Measurements from ENCODE around the gene TELO2. TPM values are rescaled to one million over a fixed set of nuclear protein-coding genes. Genes with fewer than 3 reads are reported as not detected.

TELO2 gene
- total and polyA plus RNA-seq, 5 donors, result 21.2 to 29.2 (median 23.3) TPM

GRCh38 chr16:1458336-1458976 is 34.7 kb upstream of the TELO2 start:
- intact Hi-C loops (cut with DNase I), result no loop called here
- Histone ChIP-seq H3K4me3 (ENCODE audit: low read length) (no peak overlapping the region), H3K4me1 (ENCODE audit: control insufficient read depth, insufficient read depth, low read length) (no peaks in the 10 kb centered on the region), H3K9me3 (ENCODE audit: control insufficient read depth, low read length) (no peaks in the 10 kb centered on the region), H3K27ac (ENCODE audit: low read length) (no peak overlapping the region), H3K27me3 (ENCODE audit: control insufficient read depth, insufficient read depth) (no peaks in the 10 kb centered on the region)
- ATAC-seq, result no peak
- WGBS, result 93% methylated on average over 26 of the region's 26 CpGs
- DNase-seq, result peak in 1 of 3 donors; percentile 36

GRCh38 chr16:1458977-1459341 is 34.2 kb upstream of the TELO2 start:
- no peak overlapping the region for H3K27ac ChIP-seq (ENCODE audit: low read length)
- H3K4me3 ChIP-seq (ENCODE audit: low read length), result no peak overlapping the region
- ATAC-seq, result no peak
- intact Hi-C loops (cut with DNase I), result no loop called here
- no peaks in the 10 kb centered on the region for H3K27me3 ChIP-seq (ENCODE audit: control insufficient read depth, insufficient read depth)
- no peaks in the 10 kb centered on the region for H3K9me3 ChIP-seq (ENCODE audit: control insufficient read depth, low read length)
- WGBS, result 77% methylated on average over 14 of the region's 14 CpGs
- H3K4me1 ChIP-seq (ENCODE audit: control insufficient read depth, insufficient read depth, low read length), result no peaks in the 10 kb centered on the region
- DNase-seq, result peak in 1 of 3 donors; percentile 56

GRCh38 chr16:1459967-1460366 is 33.2 kb upstream of the TELO2 start:
- no peaks in the 10 kb centered on the region for H3K4me1 ChIP-seq (ENCODE audit: control insufficient read depth, insufficient read depth, low read length)
- ATAC-seq (no peak), DNase-seq (no peak)
- H3K4me3 ChIP-seq (ENCODE audit: low read length), result no peak overlapping the region
- no peak overlapping the region for H3K27ac ChIP-seq (ENCODE audit: low read length)
- WGBS, result 82% methylated on average over 10 of the region's 10 CpGs
- H3K9me3 ChIP-seq (ENCODE audit: control insufficient read depth, low read length), result no peaks in the 10 kb centered on the region
- intact Hi-C loops (cut with DNase I), result no loop called here
- no peaks in the 10 kb centered on the region for H3K27me3 ChIP-seq (ENCODE audit: control insufficient read depth, insufficient read depth)

GRCh38 chr16:1460602-1461138 is 32.5 kb upstream of the TELO2 start:
- no peak overlapping the region for H3K27ac ChIP-seq (ENCODE audit: low read length)
- no peaks in the 10 kb centered on the region for H3K4me1 ChIP-seq (ENCODE audit: control insufficient read depth, insufficient read depth, low read length)
- DNase-seq (peak in 2 of 3 donors; percentile 37 to 38), ATAC-seq (peak; percentile 17 to 25)
- intact Hi-C loops (cut with DNase I), result no loop called here
- H3K9me3 ChIP-seq (ENCODE audit: control insufficient read depth, low read length), result no peaks in the 10 kb centered on the region
- no peak overlapping the region for H3K4me3 ChIP-seq (ENCODE audit: low read length)
- no peaks in the 10 kb centered on the region for H3K27me3 ChIP-seq (ENCODE audit: control insufficient read depth, insufficient read depth)
- 88% methylated on average over 30 of the region's 30 CpGs for WGBS

- ATAC-seq (no peak), DNase-seq (peak in 2 of 3 donors; percentile 31 to 36)
- H3K27me3 ChIP-seq (ENCODE audit: control insufficient read depth, insufficient read depth), result no peaks in the 10 kb centered on the region
- no peak overlapping the region for H3K27ac ChIP-seq (ENCODE audit: low read length)
- intact Hi-C loops (cut with DNase I), result no loop called here
- H3K9me3 ChIP-seq (ENCODE audit: control insufficient read depth, low read length), result no peaks in the 10 kb centered on the region
- WGBS, result 83% methylated on average over 24 of the region's 24 CpGs
- no peak overlapping the region for H3K4me3 ChIP-seq (ENCODE audit: low read length)
- H3K4me1 ChIP-seq (ENCODE audit: control insufficient read depth, insufficient read depth, low read length), result no peaks in the 10 kb centered on the region
Measured at GRCh38 chr16:1461146-1461545, 32.0 kb upstream of the TELO2 start.

GRCh38 chr16:1464196-1464893 is 28.8 kb upstream of the TELO2 start:
- Histone ChIP-seq H3K4me3 (ENCODE audit: low read length) (no peak overlapping the region), H3K27me3 (ENCODE audit: control insufficient read depth, insufficient read depth) (no peaks in the 10 kb centered on the region), H3K4me1 (ENCODE audit: control insufficient read depth, insufficient read depth, low read length) (no peaks in the 10 kb centered on the region), H3K27ac (ENCODE audit: low read length) (no peak overlapping the region), H3K9me3 (ENCODE audit: control insufficient read depth, low read length) (no peaks in the 10 kb centered on the region)
- DNase-seq, result peak in 2 of 3 donors; percentile 44 to 58
- intact Hi-C loops (cut with DNase I), result no loop called here
- WGBS, result 90% methylated on average over 41 of the region's 41 CpGs
- no peak for ATAC-seq

- no peaks in the 10 kb centered on the region for H3K9me3 ChIP-seq (ENCODE audit: control insufficient read depth, low read length)
- H3K27me3 ChIP-seq (ENCODE audit: control insufficient read depth, insufficient read depth), result no peaks in the 10 kb centered on the region
- no peak for ATAC-seq
- DNase-seq, result peak in 1 of 3 donors; percentile 38
- 91% methylated on average over 33 of the region's 33 CpGs for WGBS
- intact Hi-C loops (cut with DNase I), result no loop called here
- no peak overlapping the region for H3K27ac ChIP-seq (ENCODE audit: low read length)
- H3K4me3 ChIP-seq (ENCODE audit: low read length), result no peak overlapping the region
- H3K4me1 ChIP-seq (ENCODE audit: control insufficient read depth, insufficient read depth, low read length), result no peaks in the 10 kb centered on the region
Measured at GRCh38 chr16:1464894-1465566, 28.1 kb upstream of the TELO2 start.

- 97% methylated on average over 13 of the region's 13 CpGs for WGBS
- ATAC-seq (peak in 1 of 2 donors; percentile 7), DNase-seq (peak in 1 of 3 donors; percentile 42)
- H3K4me1 ChIP-seq (ENCODE audit: control insufficient read depth, insufficient read depth, low read length), result no peaks in the 10 kb centered on the region
- H3K9me3 ChIP-seq (ENCODE audit: control insufficient read depth, low read length), result no peaks in the 10 kb centered on the region
- H3K27ac ChIP-seq (ENCODE audit: low read length), result no peak overlapping the region
- no peaks in the 10 kb centered on the region for H3K27me3 ChIP-seq (ENCODE audit: control insufficient read depth, insufficient read depth)
- no peak overlapping the region for H3K4me3 ChIP-seq (ENCODE audit: low read length)
- intact Hi-C loops (cut with DNase I), result no loop called here
Measured at GRCh38 chr16:1465567-1465915, 27.6 kb upstream of the TELO2 start.

- intact Hi-C loops (cut with DNase I), result no loop called here
- Histone ChIP-seq H3K27me3 (ENCODE audit: control insufficient read depth, insufficient read depth) (no peaks in the 10 kb centered on the region), H3K4me3 (ENCODE audit: low read length) (no peak overlapping the region), H3K4me1 (ENCODE audit: control insufficient read depth, insufficient read depth, low read length) (no peaks in the 10 kb centered on the region), H3K9me3 (ENCODE audit: control insufficient read depth, low read length) (no peaks in the 10 kb centered on the region), H3K27ac (ENCODE audit: low read length) (no peak overlapping the region)
- ATAC-seq (no peak), DNase-seq (peak in 1 of 3 donors; percentile 29)
- 90% methylated on average over 24 of the region's 24 CpGs for WGBS
Measured at GRCh38 chr16:1466054-1466453, 27.1 kb upstream of the TELO2 start.

GRCh38 chr16:1466968-1467521 is 26.1 kb upstream of the TELO2 start:
- intact Hi-C loops (cut with DNase I), result no loop called here
- Histone ChIP-seq H3K4me3 (ENCODE audit: low read length) (no peak overlapping the region), H3K27me3 (ENCODE audit: control insufficient read depth, insufficient read depth) (no peaks in the 10 kb centered on the region), H3K9me3 (ENCODE audit: control insufficient read depth, low read length) (no peaks in the 10 kb centered on the region), H3K27ac (ENCODE audit: low read length) (no peak overlapping the region), H3K4me1 (ENCODE audit: control insufficient read depth, insufficient read depth, low read length) (no peaks in the 10 kb centered on the region)
- 73% methylated on average over 14 of the region's 14 CpGs for WGBS
- DNase-seq, result peak in 2 of 3 donors; percentile 57 to 68
- ATAC-seq, result no peak

- Histone ChIP-seq H3K4me3 (ENCODE audit: low read length) (no peak overlapping the region), H3K27ac (ENCODE audit: low read length) (no peak overlapping the region), H3K9me3 (ENCODE audit: control insufficient read depth, low read length) (no peaks in the 10 kb centered on the region), H3K4me1 (ENCODE audit: control insufficient read depth, insufficient read depth, low read length) (no peaks in the 10 kb centered on the region), H3K27me3 (ENCODE audit: control insufficient read depth, insufficient read depth) (no peaks in the 10 kb centered on the region)
- intact Hi-C loops (cut with DNase I), result no loop called here
- ATAC-seq (no peak), DNase-seq (peak in 1 of 3 donors; percentile 11)
- 75% methylated on average over 22 of the region's 22 CpGs for WGBS
Measured at GRCh38 chr16:1468426-1468810, 24.7 kb upstream of the TELO2 start.

Measured in right cardiac atrium (tissue), 5 donors.